G401.6 (cell line): ENCODE results near the gene PFN4.
"Not testable (repeated sequence)": the region's sequence is repeated elsewhere in the genome, so short reads cannot be mapped to it uniquely, and the experiment has no call there.

ENCODE experiments used
- FAIRE-seq: peaks from 2 replicates; lab custom pipeline; 2012; peaks lifted over from hg19 to GRCh38; lab: Jason Lieb, UNC

The PFN4 gene

GRCh38 chr2:24123195-24123921, at the start of gene PFN4, which contains the start of gene FAM228B:
Gene PFN4 (minus strand): TSS chr2:24123334. CDS start chr2:24122535, 799 bp downstream.
Gene FAM228B (plus strand): TSS chr2:24123469. CDS start chr2:24124362, 893 bp downstream.
- FAIRE-seq, result no peak

GRCh38 chr2:24169023-24169422, 45.9 kb upstream of the PFN4 start:
- no peak for FAIRE-seq

- FAIRE-seq, result no peak
These were observed 41.4 kb upstream of the PFN4 start for GRCh38 chr2:24164416-24164973.

GRCh38 chr2:24163601-24164000, 40.5 kb upstream of the PFN4 start:
- no peak for FAIRE-seq

- no peak for FAIRE-seq
These were observed 40.1 kb upstream of the PFN4 start for GRCh38 chr2:24163186-24163585.

GRCh38 chr2:24162494-24162893, 39.4 kb upstream of the PFN4 start:
- no peak for FAIRE-seq

- FAIRE-seq, result no peak
These were observed 37.6 kb upstream of the PFN4 start for GRCh38 chr2:24160761-24161160.

GRCh38 chr2:24159708-24160107, 36.6 kb upstream of the PFN4 start:
- FAIRE-seq, result no peak

- no peak for FAIRE-seq
These were observed 35.0 kb upstream of the PFN4 start for GRCh38 chr2:24158131-24158530.

- no peak for FAIRE-seq
These were observed 30.3 kb upstream of the PFN4 start for GRCh38 chr2:24153478-24153877.

GRCh38 chr2:24152413-24153197, 29.5 kb upstream of the PFN4 start:
- no peak for FAIRE-seq

- no peak for FAIRE-seq
These were observed 24.2 kb upstream of the PFN4 start for GRCh38 chr2:24147364-24147763.

GRCh38 chr2:24140305-24140704, 17.2 kb upstream of the PFN4 start:
- FAIRE-seq, result not testable (repeated sequence)

GRCh38 chr2:24132543-24132942, 9.4 kb upstream of the PFN4 start:
- no peak for FAIRE-seq

- no peak for FAIRE-seq
These were observed 2.8 kb upstream of the PFN4 start for GRCh38 chr2:24125956-24126355.

GRCh38 chr2:24123922-24124580, 917 bp upstream of the PFN4 start:
- FAIRE-seq, result no peak

- no peak for FAIRE-seq
These were observed 554 bp downstream of the PFN4 start for GRCh38 chr2:24122366-24123194.

- FAIRE-seq, result no peak
These were observed 1.7 kb downstream of the PFN4 start for GRCh38 chr2:24121469-24121868.

GRCh38 chr2:24121066-24121465, 2.1 kb downstream of the PFN4 start:
- FAIRE-seq, result no peak

GRCh38 chr2:24117902-24118301, 5.2 kb downstream of the PFN4 start:
- no peak for FAIRE-seq

- no peak for FAIRE-seq
These were observed 8.1 kb downstream of the PFN4 start for GRCh38 chr2:24115057-24115456.

- no peak for FAIRE-seq
These were observed 11.7 kb downstream of the PFN4 start for GRCh38 chr2:24111407-24111901.
